GM21825 (cell line): Measurements from ENCODE around the gene TC2N.
"Not testable (repeated sequence)": the region's sequence is repeated elsewhere in the genome, so short reads cannot be mapped to it uniquely, and the experiment has no call there.

ENCODE experiments used
- ATAC-seq: cut with Tn5 transposase; IDR thresholded peaks from one replicate; pipeline ENCODE4 v1.9.1; 2021; ENCODE audit warnings: mild to moderate bottlenecking, moderate library complexity; ENCODE audit not compliant: unreplicated experiment

Gene TC2N

DNA sequence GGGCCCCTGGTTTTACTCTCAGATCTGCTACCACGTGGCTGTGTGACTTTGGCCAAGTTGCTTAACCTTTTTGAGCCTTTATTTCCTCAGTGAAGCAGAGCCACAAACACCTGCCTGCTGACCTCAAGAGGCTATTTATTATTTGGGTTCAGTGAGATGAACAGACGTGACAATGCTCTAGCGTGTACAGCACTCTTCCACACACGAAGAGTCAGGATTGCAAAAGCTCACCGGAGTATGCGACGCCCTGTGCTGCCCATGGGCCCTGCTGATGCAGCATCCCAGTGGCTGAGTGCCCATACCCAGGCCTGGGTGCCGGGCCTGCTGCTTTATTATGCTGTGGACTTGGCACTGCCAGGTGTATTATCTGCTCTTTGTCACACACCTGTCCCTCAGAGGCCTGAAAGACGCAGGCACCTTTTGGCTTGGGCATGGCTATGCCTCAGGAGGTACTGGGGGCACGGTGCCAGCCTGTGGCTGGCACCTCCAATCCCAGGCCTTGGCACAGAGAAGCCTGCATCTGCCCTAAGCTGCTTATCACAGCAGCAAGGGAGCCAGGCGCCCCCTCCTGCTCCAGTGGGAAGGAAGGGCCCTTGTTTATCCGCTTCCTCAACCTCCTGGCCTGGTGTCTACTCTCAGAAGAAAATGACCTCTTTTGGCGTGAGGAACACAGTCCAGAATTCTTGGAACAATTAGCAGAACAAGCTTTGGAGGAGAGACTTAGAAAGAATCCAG lies 22.3 kb upstream of the TC2N start:
- no peak for ATAC-seq

DNA sequence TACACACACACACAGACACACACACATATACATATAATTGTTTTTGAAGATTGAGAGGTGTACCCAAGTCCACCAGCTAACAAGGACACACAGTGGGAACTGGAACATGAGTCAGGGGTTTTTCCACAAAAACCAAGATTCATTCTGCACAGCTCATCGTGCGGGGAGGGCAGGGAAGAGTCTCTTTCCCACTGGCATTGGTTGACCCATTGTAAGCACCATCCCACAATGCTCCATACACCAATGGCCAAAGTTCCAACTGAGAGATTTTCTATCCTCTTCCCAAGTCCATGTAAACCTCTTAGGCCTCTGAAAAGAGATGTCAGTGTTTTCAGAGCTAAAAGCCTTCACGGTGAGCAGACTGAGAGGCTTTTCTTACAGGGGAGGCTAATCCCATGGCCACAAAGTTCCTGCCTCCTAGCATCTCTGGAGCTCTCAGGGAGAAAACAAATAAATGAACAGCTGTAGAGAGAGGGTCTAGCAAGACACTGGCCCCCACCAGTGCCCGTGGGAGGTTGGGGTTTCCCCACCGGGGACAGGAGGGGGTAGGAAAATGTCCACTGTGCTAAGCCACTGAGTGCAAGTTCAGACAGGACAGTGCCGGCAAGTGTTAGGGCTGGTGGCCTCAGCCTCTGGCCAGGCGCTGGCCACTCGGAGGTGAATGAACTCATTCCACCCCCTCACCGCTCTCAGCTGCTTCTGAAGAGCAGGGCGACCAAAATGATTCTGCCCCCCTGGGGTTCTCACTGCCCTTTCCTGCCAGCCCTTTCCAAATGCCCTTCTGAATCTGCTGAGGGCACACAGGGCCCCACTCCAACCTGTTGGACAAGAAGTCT lies 21.5 kb upstream of the TC2N start:
- no peak for ATAC-seq

- no peak for ATAC-seq
Observed at GRCh38 chr14:91886961-91887360, 19.6 kb upstream of the TC2N start.

- no peak for ATAC-seq
Observed at GRCh38 chr14:91885839-91886238, 18.5 kb upstream of the TC2N start.

GRCh38 chr14:91885113-91885712 lies 17.9 kb upstream of the TC2N start:
- ATAC-seq, result no peak

DNA sequence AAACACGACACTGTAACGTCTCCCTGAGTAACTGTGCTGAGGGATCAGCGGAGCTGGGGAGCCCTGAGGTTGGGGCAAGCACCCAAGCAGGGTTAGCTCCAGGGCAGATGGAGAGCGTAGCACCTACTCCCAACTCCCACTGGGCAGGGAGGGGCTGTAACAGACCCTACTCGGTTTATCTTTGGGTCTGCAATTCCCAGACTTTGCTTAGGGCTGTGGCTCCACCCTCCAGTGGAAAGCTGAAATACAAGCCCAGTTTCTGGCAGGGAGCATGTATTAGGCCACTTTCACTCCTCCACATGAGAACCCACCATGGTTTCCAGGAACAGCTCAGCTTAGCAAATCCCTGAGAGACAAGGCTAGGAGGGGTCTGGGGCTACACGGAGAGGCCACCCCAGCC lies 17.3 kb upstream of the TC2N start:
- no peak for ATAC-seq

DNA sequence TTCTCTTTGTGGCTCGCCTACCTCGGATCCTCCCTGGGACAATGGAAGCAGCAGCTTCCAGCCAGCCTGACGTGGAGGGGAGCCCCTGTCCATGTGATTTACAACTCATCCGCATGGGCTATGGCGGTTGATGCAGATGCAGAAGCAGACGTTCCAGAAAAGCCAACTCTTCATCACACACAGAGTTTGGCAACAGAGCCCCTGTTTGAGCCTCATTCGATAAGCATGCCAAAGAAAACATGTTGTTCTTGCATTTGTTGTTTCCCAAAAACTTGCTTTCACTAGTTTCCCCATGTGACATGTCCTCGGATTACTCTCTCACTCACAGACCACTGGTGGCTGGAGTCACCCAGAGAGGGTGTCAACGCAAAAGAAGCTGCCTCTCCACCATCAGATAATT lies 16.4 kb upstream of the TC2N start:
- ATAC-seq, result no peak

- ATAC-seq, result no peak
Observed at GRCh38 chr14:91882776-91883175, 15.4 kb upstream of the TC2N start.

- no peak for ATAC-seq
Observed at GRCh38 chr14:91882369-91882768, 15.0 kb upstream of the TC2N start.

DNA sequence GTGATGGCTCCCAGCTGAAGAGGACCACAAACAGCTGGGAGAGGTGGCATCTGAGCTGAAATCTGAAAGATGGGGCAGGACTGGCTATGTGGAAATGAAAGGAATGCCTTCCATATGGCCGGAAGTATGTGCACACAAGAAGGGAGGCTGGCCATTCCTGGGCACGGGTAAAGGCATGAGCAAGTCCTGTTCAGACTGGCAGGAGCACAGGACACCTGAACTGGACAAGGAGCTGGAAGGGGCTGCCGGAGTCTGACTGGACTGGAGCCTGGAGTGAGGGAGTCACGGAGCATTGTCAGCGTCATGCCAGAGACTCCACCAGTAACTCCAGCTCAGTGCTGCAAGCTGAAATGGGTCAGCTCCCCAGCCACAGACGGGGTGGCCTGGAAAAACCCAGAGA lies 11.9 kb upstream of the TC2N start:
- ATAC-seq, result no peak

- no peak for ATAC-seq
Observed at GRCh38 chr14:91878274-91878673, 10.9 kb upstream of the TC2N start.

DNA sequence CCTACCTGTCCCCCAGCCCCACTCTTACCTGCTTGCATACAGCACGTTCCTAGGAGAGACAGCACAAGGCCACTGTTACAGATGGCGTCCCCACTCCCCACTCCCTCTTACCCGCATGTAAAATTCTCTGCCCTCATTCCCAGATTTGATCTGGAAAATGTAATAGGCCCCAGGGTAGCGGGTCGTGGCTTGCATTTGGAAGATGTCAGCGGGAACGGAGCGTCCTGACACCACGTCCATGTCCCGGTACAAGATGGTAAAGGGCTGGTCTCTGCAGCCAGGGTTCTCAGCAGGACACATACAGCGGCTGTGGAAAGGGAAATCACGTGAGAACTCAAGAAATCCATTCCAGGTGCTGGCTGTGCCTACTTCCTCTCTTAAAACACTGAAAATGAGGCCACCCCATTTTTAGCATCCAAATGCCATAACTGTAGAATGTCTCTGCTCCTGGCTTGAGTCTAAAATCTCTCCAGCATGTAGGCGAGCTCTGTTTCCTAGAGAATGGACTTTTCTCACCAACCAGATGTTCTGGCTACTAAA lies 10.1 kb upstream of the TC2N start:
- ATAC-seq, result no peak

GRCh38 chr14:91876492-91876891 lies 9.2 kb upstream of the TC2N start:
- ATAC-seq, result no peak

DNA sequence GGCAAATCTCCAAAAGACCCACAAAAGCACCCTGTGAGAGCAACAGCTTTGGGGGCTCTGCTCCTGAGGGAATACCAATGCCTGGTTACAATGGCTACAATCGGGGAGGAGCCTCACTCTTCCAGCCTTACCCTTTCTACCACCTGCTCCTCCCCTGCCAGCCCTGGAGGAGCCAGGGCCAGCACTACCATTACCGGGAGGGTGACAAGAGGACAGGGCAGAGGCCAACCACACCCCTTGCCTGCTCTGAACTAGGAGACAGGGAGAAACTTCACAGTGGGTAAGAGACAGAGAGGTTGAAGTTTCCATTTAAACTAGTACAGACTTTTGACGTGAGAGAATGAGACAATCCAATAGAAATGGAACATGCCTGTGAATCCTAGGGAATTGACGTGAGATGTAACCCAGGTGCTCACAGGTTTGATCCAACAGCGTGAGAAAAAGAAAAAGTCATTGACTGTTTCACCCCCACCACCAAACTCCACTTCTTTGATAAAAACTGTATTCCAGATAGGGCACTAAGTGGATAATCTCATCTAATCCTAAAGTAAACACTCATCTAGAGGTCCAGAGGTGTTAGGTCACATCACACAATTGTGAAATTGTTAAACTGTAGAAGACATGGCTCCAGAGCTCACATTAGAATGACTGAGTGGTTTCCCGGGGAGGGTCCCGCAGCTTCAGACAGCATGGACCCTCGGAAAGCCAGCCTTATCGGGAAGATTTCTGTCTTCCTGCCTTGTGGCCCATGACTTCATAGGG lies 8.4 kb upstream of the TC2N start:
- no peak for ATAC-seq

DNA sequence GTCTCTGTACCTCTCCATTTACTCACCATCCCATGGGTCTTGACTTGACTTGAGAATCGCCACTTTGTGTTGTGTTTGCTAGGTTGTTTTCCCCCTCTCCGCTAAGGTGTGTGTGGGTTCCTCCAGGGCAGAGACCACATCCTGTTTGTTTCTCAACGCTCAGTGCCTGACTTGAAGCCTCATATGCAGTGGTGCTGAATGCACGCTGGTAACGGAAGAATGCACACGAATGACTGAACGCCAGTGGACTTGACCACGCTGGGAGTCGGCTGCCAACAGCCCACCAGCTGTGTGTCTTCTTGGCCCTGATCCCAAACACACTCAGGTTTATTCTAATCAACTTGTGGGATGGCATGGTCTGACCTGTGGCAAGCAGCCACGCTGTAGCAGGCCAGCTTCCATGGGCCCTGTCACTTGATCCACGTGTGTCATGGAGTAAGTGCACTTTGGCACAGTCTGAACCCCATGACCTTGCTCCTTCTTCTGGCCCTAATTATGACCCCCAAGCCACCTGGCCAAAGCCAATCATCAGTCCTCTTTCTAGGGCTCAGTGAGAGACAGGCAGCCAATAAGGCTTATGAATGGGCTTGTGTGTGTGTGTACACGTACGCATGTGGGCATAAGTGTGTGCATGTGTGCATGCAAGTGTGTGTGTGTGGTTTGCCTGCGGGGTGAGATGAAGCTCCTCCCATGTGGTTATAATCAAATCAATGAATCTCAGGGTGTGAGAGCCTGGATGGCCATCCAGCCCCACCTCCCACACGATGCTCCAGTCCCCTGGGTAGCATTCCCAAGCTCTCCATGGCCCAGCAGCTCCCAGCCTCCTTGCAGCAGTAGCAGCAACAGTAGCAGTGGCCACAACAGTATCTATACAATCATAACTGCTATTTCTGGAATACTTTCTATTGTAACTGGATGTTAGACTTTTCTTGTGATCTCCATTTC lies 6.4 kb upstream of the TC2N start:
- peak; percentile 81 for ATAC-seq

DNA sequence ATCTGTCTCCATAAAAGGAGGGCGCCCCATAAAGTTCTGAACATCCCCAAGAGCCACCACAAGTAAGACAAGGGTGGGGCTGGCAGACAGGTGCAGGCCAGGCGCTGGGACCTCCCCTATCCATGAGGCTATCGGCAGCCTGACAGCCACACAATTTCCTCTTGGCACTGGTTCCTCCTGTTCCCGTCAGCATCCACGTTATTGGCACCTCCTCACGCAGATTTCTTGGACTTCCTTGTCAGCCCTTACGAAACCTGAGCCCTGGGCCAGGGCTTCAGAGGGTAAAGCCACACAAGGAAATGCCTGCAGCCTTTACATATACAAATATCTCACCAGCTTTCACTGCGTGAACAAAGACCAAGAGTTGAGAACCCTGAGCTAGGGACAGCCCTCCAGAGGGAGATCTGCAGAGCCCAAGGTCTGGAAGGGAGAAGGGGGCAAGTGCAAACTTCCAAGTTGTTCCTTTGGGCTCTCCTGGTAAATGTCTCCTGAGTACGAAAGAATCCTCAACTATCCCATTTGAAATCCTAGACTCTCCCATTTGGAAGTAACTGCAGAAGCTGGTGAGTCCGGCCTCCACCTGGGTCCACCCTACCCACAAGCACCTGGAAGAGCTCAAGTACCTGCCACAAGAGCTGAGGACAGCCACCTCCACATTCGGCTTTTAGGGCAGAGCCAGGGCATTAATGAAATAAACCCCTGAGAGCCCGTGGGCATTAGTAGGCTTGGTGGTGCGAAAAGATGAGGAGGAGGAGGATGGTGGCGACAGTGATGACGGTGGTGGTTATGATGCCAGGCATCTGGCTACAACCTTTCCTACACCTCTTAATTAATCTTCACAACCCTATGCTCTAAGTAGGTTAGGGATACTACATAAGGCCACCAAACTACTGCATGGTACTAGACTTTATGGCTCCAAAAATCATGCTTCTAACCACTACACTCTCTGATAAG lies 5.5 kb upstream of the TC2N start:
- ATAC-seq, result peak; percentile 11

DNA sequence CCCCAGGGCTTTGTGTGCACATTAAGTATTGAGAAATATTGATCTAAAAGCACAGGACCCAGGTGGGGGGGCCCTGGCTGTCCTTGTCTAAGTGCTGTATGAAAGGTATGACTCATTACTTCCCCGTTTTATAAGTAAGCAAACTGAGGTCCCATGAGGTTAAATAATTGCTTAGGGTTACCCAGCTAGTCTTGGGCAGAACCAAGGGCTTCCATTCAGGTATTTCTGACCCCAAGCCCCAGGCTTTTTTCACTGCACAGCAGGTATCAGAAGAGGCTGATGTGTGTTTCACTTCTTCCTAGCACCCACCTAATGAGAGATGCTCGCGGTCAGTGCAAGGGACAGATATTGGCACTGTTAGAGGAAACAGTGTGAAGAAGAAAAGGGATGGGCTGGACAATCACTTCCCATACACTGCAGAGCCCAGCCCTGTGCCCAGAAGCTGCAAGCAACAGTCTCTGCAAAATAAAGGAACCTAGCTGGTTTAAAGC lies 4.7 kb upstream of the TC2N start:
- peak; percentile 47 for ATAC-seq

DNA sequence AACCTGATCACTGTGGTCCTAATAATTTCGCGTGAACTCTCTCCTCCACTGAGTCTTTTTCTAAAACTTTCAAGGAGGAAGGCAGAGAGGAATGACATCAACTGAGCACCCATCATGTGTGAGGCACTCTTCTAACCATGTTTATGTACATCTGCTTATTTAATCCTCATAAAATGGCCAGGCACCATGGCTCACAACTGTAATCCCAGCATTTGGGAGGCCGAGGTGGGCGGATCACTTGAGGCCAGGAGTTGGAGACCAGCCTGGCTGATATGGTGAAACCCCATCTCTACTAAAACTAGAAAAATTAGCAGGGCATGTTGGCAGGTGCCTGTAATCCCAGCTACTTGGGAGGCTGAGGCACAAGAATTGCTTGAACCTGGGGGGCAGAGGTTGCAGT lies 4.1 kb upstream of the TC2N start:
- not testable (repeated sequence) for ATAC-seq

DNA sequence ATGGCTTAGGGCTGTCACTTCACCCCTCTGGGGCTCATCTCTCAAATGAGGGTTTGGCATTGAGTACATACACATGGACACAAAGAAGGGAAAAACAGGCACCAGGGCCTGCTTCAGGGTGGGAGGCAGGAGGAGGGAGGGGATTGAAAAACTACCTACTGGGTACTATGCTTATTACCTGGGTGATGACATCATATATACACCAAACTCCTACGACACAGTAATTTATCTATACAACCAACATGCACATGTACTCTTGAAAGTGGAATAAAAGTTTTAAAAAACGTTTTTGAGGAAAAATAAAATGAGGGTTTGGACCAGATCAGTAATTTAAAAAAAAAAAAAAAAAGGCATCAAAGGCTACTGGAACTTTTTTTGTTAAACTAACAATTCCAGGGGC lies 3.6 kb upstream of the TC2N start:
- no peak for ATAC-seq
